NCI-H2081 treated with DMSO at 0.1 percent for 48 hours (cell line): ENCODE data around the gene ZNF280C.
"Not testable (repeated sequence)": the region's sequence is repeated elsewhere in the genome, so short reads cannot be mapped to it uniquely, and the experiment has no call there.

Experiments
- DNase-seq: peaks from one replicate; lab custom pipeline; 2025; lab: John Stamatoyannopoulos, UW

The ZNF280C gene

DNA sequence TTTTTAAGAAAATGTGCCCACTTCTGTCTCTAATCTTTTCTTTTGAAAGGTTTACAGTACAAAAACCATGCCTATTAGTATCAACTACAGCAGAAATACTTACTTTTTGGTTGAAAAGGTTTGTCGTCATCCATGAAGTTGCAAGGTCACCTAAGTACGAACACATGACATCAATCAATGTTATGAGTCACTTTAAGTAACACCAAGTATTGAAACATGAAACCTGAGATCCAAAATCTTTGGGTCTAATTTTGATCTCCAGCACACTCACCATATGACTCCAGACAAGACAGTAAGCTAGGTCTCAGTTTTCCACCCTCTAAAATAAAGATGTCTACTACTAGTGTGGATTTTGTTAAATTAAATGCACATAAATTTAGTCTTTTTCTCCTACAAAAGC, 8.4 kb downstream of the ZNF280C start:
- no peak for DNase-seq

DNA sequence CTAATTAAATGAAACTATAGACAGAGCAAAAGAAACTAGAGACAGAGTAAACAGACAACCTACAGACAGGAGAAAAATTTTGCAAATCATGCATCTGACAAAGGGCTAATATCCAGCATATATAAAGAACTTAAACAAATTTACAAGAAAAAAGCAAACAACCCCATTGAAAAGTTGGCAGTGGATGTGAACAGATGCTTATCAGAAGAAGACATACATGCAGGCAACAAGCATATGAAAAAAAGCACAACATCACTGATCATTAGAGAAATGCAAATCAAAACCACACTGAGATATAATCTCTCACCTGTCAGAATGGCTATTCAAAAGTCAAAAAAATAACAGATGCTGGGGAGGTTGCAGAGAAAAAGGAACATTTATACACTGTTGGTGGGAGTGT, 14.8 kb downstream of the ZNF280C start:
- no peak for DNase-seq

DNA sequence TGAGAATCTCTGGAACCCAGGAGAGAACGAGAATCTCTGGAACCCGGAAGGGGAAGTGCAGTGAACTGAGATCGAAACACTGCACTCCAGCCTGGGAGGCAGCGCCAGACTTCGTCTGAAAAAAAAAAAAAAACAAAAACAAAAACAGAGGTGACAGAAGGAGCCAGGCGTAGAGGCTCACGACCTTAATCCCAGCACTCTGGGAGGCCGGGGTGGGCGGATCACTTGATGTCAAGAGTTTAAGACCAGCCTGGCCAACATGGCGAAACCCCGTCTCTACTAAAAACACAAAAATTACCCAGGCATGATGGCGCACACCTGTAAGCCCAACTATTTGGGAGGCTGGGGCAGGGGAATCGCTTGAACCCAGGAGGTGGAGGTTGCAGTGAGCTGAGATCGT, 17.0 kb downstream of the ZNF280C start:
- DNase-seq, result no peak

DNA sequence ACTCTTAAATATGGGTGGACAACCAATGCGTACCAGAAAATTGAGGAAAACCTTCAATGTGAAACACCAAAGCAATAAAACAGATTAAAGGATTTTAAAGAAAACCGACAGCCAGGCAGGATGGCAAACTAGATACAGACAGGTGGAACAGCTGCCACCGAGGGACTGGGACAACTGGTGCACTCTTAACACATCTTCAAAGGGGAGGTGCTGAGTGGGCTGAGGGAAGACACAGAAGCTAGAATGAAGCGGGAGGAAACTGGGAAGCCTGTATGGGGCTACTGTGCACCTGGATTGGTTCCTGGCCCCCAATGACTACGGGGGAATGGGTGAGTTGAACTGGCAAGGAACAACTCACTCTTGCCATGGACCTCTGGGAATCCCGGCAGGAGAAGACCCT, 20.7 kb downstream of the ZNF280C start:
- DNase-seq, result no peak

DNA sequence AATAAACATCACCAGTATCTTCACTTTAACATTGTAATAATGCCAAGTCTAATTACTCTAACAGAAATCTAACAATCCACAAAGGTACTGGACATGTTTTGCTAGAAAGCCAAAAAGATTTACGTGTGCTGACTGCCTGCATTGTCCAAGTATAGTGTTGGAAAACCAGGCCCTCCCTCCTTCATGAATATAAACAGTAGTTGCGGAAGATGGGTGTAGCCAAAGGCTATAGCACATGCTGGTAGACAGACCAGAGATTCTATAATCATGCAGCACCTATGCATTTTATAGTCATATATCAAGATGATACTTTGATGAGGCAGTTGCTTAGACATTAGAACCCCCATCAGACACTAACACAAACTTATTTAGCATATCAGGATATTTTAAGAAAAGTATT, 22.6 kb downstream of the ZNF280C start:
- no peak for DNase-seq

DNA sequence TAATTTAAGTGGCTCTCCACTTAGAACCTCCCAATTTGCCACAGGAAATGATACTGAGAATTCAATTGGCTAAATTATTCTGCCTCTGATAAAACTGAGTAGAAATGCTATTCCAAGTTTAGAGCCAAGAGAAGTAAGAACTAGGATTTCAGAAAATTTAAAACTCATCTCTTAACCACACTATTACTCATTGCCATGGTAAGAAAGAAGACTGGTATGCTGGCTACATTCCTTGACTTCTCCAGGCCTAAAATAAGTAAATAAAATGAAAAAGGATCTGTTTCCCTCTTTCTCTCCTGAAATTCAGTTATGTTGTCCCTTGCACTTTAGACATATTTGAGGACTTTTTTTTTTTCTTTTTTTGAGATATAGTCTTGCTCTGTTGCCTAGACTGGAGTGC, 23.3 kb downstream of the ZNF280C start:
- no peak for DNase-seq

DNA sequence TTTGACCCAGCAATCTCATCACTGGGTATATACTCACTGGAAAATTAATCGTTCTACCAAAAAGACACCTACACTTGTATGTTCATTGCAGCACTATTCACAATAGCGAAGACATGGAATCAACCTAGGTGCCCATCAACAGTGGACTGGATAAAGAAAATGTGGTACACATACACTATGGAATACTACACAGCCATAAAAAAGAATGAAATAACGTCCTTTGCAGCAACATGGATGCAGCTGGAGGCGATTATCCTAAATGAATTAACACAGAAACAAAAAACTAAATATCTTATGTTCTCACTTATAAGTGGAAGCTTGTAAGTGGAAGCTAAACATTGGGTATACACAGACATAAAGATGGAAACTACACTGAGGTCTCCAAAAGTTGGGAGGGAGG, 37.5 kb downstream of the ZNF280C start:
- not testable (repeated sequence) for DNase-seq

DNA sequence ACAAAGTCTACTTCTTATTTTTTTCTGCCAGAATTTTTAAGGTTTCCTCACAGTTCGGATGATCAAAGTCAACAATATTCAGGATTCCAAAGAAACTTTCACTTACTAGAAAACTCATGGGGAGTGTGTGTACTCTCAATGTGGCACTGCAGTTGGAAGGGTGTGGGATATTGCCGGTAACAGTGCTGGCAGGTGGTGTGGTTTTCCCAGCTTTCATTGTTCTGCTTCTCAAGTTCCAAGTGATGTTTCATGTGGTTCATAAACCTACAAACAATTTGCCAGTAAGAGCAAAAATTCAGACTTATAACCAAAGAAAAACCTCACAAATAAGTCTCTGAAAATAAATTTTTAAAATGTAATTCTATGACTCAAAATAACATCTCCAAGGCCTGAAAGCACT, 39.8 kb downstream of the ZNF280C start:
- no peak for DNase-seq

DNA sequence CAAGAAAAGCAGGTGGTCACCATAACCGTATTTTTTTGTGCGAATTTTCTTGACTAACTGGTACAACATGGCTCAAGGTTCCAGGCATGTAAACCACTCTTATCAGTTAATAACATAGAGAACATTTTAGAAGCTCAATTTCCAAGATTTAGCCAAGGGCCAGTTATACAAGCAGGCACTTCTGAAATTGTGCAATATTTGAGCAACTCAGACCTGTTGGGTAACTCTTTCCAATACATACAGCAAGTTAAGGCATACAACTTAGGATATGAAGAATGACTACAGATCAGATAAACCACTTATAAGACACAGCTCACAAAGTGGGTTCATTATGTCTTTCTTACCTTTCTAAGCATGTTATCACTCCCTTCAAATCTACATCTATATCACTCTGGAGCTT, 43.9 kb downstream of the ZNF280C start:
- no peak for DNase-seq

DNA sequence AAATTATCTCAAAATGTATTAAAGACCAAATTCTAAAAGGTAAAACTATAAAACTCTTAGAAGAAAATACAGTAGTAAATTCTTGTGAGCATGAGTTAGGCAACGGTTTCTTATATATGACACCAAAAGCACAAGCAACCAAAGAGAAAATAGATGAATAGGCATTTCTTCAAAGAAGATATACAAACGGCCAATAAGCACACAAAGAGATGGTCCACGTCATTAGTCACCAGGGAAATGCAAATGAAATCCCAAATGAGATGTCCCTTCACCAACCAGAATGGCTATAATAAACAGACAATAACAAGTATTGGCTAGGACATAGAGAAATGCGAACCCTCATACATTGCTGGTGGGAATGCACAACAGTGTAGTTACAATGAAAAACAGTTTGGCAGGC, 52.4 kb downstream of the ZNF280C start:
- no peak for DNase-seq

DNA sequence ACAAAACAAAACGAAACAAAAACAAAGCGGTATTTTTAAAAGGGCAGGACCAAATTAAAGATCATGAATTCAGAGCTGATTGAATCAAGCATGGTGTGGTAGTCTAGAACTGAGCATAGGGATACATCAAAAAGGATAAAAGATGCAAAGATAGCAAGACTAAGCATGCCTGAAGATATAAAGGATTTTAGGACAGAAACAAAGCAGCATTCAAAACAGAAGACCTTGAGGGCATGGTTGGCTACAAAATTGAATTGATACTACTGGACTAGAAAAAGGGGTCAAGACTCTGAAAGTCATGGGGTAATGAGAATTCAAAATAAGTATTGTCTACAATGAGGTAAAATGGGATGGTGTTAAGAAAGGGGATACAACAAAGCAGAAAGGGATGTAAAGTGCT, 55.3 kb downstream of the ZNF280C start:
- no peak for DNase-seq

DNA sequence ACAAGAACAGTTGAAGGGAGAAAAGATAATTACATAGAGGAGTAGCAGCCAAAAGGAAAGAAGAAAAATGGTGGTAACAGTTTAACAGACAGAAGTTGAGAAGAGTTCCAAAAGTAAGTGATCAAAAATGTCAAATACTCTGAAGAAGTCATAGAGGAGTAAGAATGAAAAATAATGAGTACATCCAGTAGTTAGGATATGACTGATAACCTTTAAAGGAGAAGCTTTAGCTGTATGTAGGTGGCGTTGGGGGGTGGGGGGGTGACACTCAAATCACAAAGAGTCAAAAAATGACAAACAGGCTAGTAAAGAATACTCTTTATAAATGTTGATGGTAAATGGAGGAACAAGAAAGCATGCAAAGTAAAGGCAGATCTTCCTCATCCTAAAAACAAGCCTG, 56.3 kb downstream of the ZNF280C start:
- no peak for DNase-seq

DNA sequence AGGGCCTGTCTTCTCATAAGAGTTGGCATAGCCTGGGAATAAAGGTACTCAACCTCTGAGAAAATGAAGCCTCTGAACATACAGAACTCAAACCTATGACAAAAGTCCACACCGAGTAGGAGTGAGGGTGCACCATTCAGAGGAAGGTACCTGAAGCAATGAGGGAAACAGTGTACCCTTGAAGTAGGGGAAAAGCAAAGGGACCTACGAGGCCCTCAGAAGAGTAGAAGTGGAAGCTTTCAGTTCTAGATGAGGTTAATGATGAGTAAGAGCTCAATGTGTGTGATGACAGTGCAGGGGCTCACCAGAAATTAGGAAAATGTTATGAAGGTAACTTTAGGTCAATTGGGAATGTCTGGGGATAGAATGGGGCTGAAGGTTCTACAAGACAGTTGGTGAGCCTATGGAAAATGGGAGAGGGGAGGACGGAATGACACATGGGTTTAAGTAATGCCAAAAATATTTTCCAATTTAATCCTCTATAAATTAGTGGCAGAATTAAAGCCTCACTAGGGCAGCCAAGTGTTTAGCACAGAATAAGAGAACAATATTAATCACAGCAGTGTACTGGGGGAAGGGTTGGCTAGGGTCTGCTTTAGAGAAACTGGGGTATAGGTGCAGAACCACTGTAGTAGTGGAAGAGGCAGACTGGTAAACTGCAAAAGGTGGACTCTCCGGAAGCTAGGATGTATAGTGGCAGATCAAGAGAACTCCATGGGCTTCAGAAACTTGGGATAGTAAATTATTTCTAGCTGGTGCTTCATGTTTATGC, 57.1 kb downstream of the ZNF280C start:
- DNase-seq, result no peak

DNA sequence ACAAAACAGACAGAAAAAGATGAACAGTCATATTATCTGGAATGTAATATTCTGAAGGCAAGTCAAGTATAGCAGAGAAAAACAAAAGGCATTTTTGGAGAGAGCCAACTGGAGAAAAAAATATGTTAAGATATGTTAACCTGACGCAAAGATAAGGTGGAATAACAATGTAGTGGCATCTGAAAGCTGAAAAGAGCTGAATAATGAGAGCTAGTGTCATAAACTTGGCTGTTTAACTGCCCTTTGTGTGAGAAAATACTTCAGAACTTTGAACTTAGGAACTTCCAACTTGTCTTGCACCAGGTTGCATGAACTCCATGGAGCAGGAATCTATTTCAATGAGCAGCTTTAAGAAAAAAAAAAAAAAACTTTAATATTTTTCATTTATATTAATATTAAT, 64.1 kb downstream of the ZNF280C start:
- DNase-seq, result no peak

DNA sequence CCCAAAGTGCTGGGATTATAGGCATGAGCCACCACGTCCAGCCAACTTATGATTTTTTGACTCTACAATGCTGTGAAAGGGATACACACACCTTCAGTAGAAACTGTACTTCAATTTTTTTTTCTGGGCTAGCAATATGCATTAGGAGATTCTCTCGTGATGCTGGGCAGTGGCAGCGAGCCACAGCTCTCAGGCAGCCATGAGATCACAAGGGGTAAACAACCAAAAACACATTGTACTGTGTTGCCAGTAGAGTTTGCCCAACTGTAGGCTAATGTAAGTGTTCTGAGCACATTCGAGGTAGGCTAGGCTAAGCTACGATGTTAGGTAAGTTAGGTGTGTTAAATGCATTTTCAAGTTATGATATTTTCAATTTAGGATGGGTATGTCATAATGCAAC, 71.2 kb downstream of the ZNF280C start:
- DNase-seq, result no peak

DNA sequence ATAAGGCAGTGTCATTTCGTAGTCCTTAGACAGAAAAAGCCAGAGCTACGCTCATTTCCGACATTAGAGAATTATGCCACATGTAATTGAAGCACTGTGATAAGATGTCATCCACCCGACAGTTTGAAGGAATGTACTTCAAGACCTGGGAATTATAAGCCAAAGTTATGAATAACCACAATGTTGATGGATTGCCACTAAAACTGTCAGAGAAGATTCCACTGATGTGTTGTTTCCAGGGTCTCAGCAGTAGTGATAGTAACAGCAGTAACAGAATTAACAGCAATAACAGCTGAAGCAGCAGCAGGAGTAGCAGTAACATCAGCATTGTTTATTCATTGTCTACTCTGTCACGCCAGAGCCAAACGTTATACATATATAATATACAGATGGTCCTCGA, 72.2 kb downstream of the ZNF280C start:
- no peak for DNase-seq

DNA sequence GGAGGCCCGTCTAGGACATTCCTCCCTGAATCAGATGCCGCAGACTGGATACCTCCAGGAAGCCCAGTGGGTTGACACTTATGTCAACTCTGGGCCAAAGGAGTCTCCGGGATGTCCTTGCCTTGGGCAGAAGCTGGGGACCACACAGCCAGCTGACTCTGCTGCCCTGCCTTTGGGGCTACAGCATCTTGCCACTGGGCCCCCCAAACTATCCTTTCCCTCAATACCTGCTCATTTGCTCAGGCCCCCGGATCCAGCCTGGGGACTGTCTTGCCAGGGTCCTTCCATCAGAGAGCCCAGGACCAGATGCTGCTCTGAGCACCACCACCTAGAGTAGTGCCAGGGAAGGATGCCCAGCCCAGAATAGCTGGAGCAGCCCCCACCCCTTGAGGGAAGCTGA, 77.9 kb downstream of the ZNF280C start:
- DNase-seq, result no peak

DNA sequence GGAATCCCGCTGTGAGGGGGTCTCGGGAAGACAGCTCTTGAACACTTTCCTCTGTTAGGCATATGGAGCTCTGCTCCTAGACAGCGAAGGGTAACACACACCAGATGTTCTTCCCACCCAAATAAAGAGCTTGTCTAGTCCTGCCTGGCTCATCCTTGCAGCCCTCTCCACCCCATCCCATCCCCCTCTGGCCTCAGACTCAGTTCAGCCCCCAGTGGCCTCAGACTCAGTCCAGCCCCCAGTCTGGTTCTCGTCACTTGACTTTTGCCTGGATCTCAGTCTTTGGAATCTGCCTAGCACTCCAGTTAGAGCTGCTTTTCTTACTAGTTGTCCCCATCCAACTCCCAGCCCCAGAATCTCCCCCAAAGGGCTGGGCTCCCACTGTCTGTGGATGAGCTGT, 82.0 kb downstream of the ZNF280C start:
- DNase-seq, result no peak

DNA sequence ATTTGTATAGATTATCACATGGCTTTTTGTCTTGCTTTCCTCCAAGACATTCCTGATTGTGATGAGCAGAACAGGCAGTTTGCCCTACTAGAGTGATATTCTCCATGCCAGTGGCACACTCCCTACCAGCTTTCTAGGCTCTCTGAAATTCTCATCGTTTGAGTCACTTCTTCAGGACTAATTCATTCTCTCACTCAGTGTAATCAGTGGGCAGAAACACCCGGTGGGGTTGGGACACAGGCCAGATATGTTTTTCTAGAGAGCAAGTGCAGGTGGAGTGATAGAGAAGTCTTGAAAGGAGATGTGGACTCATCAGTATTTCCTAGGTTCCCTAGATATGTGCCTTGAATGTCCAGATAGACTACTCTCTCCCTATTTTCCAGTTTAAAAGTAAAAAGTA, 83.8 kb downstream of the ZNF280C start:
- no peak for DNase-seq

DNA sequence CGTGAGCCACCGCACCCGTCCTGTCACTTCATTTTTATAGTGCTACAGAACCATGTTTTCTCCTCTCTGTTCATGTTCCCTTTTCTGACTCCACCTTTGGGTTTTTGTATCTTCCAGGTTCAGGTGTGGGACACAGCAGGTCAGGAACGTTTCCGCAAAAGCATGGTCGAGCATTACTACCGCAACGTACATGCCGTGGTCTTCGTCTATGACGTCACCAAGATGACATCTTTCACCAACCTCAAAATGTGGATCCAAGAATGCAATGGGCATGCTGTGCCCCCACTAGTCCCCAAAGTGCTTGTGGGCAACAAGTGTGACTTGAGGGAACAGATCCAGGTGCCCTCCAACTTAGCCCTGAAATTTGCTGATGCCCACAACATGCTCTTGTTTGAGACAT, 84.5 kb downstream of the ZNF280C start:
- no peak for DNase-seq

DNA sequence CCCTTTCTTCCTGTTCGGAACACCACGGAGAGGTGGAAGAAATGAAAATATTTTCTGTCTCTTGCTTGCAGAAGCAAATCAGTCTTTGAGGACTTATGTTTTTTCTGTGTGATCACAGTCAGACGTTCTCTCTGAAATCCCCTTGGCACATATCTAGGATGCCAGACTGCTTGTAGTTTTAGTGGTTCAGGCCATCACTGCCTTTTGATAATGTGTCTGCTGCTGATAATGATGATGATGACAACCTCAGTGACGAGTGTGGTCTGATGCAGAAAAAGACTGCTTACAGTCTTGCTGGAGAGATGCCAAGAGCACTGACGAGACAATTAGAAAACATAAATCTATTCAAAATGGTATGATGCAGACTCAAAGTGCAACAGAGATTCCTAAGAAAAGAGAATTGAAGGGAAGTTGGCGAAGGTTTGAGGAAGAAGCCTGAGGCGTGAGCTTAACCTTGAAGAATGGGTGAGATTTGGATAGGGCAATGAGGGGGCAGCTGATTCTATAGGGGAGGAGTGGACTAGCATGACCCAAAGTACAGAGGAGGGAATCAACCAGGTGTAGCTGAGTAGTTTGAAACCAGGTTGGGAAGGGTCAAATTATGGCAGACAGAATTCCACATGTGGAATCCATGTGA, 89.0 kb downstream of the ZNF280C start:
- no peak for DNase-seq

DNA sequence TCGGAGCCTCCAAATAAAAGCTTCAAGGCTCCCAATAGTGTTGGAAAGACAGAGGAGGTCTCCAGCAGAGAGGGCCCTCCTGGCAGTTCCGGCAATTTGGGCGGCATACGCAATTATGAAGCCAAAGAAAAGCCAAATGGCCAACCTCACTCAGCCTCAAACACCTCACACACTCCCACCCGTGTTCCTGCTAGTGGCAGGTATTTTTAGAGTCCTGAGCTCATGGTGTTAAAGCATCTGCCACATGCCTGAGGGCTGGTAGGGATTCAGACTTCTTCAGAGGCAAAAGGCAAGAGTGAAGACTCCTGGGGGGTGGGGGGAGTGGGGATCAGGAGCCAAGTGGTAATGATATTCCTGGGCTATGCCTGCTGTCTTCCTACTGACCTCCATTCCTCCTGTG, 89.5 kb downstream of the ZNF280C start:
- DNase-seq, result no peak

DNA sequence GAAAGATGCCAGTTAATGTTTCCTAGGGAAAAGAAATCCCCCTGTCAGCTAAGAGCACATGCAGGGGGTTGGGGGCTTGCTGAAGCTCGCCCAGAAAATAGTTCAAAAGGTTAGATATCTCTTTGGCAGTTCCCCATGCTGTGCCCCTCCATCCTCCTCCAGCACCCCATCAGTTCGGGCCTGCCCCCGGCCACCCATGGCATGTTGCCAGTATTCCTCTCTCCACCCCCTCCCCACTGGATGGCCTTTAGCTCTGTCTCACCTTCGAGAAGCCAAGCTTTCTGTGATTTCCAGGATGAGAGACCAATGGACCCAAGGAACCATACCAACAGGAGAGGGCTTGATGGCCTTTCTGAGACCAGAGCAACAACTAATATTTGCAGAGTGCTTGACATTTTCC, 91.8 kb downstream of the ZNF280C start:
- no peak for DNase-seq

DNA sequence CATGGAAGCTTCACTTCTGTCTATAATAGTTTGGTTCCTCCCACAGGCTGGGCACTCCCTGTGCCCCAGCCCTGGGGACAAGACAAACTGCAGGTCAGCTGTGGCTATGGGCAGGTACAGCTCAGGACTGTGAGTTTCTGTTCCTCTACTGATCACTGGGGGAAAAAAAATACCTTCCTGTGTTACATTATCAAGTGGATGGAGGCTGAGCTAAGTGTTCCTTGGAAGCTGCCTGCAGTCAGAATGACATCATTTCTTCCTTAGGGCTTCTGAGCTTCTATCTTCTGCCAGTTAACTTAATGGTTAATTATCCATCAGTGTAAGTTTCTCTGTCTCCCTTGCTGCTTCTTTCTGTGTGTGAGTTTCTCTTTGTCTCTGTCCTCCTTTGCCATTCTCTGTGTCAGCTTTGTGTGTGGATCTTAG, 92.3 kb downstream of the ZNF280C start:
- no peak for DNase-seq
